Stimulated activated CD4-positive, alpha-beta T cell treated with anti-CD3 and anti-CD28 coated beads, Interleukin-15, amount 100 ng/mL, for 24 hours (primary cell): Measurements from ENCODE around the gene AOAH.
A peak's percentile ranks its signal among the peaks of the same experiment; 100 is the strongest.

Experiments used
- DNase-seq: peaks from one replicate; pipeline ENCODE4 v3.0.0-alpha.2; 2020

AOAH gene

DNA sequence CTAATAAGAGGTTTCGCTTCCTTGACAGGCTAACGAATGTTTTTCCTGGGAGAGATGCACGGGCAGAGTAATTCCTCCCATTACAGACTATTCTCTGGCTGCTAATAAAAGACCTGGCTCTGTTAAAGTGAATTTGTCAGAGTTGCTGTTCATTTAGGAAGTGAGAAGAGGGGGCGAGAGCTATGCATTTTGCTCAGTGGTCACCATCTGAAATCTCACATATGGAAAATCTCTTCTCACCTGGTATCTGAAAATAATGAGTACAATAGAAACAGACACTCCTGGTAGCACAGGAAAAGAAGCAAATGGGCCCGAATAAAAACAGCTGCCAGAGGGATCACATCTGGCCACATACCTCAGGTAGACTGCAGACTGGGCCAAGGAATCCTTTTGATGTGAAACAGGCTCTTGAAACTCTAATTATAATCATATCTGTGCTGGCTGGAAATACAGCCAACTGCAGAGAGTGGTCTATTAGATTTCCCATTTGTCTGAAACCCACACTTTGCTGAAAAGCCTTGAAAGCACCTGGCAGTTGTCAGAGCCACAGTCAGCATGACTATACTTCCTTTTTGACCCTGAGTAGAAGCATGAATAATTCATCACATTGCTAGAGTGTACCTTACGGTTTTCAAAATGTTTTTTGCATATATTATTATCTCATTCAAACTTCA is 33.6 kb downstream of the AOAH start:
- DNase-seq, result peak; percentile 21

DNA sequence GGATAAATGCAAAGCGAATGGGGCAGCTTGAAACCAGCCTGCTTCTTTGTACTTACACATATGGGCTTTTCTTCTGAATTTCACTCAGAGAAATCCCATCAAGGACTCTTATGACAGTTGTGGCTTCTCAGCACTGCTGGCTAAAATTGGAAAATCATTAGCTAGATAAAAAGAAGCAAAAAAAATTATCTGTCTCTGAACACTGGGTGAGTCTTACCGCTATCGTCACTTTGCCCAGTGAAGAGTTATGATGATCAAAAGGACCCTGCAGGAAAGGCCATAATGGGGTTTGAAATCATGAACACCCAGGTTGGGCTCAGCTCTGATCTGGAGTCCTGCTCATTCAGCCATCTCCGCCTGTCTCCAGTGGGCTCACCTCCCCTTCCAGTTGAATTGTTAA is 34.3 kb downstream of the AOAH start:
- no peak for DNase-seq

DNA sequence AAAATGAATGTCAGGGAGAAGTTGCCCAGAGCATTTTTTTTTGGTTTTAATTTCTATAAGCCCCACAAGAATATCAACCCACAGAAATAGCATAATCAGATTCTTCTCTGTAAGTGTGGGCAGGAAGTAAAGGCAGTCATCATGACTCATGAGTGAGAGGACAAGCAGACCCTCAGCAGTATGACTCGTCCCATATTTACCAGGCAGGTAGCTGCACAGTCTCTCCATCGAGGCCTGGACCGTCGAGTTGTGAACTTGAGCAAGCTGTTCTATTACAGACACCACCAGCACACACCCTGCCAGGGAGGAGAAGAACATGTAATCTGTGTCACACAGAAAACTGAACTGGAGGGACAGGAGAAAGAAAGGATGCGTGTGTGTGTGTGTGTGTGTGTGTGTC is 37.8 kb downstream of the AOAH start:
- peak; percentile 73 for DNase-seq

DNA sequence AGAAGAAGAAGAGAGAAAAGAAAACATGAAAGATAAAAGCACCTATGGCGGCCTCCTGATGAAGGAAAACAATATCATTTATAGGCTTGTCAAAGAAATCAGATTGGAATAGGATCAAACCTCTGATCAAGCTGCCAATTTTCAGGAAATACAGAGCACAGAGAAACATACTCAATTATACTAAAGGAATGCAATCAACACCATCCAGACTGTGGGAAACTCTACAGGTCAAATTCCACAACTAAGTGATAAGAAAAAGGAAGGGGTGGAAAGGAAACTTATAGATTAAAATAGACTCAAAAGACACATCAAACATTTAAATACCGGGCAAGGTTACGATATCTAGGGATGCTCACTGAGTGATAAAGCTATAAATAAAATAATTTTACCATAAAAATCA is 39.3 kb downstream of the AOAH start:
- DNase-seq, result no peak

DNA sequence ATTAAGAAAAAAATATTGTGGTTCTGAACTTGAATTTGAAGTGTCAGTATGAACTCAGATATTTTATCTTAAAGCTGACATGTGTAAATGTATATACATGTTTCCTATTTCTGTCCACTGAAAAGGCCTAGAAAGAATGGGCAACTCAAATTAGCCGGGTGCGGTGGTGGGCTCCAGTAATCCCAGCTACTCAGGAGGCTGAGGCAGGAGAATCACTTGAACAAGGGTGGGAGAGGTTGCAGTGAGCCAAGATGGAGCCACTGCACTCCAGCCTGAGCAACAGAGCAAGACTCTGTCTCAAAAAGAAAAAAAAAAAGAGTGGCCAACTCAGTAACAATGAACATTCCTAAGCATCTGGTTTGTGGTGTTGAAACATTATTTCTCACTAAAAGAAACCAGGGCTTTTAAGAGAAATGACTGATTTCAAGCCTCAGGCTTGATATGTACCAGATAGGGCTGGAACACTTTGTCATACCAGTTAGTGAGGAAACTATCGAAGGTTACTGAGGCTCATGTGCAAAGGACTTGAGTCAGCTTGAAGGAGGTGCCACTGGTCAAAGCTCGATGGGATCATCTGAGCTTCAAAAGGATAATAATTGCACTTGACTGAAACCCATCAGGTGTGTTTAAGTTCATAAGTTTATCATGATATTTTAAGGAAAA is 40.5 kb downstream of the AOAH start:
- DNase-seq, result no peak

DNA sequence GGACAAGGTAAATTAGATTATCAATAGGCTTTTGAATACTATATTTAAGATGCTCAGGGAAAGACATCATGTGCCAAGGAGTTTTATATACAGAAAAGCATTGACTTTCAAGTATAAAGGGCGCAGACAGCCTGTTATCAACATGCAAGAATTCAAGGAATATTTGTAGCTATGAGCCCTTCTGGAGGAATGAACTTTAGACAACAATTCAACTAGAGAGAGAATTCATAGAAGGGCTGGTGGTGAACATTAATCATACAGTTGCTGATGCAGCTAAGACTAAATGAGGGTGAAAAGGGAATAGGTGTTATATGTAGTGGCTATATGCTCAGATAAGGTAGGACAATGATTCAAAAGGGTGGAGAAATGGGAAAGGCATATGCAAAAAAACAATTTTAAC is 41.2 kb downstream of the AOAH start:
- no peak for DNase-seq

DNA sequence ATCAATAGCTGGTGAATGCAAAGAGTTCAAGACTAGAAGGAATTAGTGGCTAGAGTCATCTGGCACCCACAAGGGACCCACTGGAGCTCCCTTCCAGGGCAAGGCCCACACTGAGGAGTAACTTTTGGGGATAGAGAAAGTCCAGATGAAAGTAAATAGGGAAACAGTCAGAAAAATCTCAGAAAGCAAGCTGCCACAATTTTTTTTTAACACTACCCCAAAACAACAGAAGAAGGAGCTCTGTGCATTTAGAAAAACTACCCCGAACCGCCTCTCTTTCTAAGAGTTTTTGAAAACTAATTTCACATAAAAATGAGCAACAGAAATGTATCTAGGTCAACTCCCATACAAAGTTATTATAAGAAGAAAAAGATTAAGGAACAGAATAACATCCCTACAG is 42.2 kb downstream of the AOAH start:
- DNase-seq, result no peak

DNA sequence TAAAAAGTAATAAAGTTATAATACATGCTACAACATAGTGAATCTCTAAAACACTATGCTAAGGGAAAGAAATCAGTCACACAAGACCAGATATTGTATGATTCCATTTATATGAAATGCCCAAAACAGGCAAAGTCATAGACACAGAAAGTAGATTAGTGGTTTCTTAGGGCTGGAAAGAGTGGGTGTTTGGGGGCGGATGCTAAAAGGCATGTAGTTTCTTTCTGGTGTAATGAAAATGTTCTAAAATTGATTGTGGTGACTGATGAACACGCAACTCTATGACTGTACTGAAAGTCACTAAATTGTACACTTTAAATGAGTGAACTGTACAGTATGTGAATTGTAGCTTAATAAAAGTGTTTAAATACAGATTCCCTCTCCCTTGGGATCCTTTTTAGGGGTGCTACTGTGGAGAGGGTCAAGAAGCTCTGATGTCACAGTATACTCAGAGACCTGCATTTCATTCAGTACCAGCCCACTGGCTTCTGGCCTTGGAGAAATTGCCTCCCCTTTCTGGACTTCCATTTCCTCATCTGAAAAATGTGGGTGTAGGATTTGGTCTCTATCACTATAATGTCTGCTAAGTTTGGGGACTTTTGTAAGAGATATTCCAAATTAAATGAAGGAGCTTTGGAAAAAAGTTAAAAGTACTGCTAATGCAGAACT is 46.4 kb downstream of the AOAH start:
- DNase-seq, result peak; percentile 85

DNA sequence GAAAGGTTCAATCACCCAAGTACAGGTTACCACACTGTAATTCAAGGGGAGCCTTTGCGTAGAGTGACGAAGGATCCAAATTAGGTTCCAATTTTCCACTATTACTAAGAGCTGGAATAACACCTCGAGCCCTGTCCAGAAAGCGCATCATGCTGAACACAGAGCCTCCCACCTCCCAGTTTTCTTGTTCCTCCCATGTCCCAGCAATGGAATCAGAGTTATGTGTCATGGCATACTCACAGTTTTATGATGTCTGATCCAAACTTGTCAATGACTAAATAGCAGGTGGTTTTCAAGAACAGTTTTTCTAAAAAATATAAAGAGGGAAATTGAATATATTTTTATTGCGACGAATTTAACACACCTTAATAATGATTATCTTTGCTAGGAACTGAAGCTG is 50.6 kb downstream of the AOAH start:
- no peak for DNase-seq

DNA sequence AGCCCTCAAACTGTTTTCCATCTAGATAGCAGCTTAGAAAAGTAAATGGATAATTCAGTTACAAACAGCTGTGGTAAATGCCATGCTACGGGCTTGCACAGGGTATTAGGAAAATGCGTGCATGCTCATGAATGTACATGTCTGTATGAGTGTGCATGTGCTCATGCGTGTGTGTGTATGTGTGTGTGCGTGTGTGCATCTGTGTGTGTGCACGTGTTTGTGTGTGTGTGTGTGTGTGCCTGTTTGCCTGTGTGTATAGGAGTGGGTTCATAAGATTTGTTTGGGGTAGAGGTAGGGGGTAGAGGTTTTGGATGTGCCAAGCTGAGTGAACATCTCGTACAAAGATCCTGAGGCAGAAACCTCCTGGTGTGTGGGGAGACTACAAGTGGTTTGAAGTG is 52.9 kb downstream of the AOAH start:
- no peak for DNase-seq

DNA sequence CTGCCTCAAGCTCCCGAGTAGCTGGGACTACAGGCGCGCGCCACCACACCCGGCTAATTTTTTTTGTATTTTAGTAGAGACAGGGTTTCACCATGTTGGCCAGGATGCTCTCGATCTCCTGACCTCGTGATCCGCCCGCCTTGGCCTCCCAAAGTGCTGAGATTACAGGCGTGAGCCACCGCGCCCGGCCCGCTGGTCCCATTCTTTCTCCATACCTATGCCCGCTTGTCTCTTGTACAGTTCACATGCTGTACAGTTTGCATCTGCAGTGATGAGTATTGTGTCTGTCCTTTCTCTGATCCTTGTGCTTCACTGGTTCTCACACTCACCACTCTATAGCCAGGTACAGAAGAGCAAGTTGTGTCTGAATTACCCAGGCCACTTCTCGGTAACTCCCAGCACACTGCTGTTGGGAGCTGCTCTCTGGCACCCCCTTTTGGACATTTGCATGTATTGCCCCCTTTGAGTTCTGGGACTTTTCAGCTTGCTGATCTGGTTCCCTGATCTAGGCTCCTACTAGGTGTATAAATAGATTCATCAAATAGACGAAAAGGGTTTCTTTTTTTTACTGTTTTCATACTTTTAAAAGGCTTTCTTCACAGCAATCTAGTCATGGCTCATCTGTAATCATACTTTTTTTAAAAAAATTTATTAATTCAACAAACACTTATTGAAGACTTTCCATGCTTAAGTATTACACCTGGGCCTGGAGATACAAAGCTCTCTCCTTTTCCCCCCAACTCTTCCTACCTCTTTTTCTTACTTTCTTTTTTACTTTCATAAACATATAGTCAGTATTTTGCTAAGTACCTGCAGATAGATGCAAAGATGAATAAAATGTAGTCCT is 53.5 kb downstream of the AOAH start:
- peak; percentile 75 for DNase-seq

DNA sequence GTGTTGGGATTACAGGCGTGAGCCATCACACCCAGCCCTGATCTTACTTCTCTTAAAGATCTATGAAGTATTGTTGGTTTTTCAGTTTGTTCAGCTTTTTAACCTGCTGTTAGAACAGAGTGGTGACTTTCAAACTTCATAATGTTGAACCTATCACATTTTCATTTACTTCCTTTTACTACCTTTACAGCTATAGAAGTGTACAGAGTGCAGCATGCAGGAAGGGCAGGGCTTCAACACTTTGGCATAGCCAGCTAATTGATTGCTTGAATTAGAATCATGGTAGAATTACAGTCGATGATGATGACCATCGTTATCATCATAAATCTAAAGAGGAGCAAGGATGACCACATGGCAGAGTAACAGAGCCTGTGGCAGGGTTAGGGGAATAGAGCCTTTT is 55.5 kb downstream of the AOAH start:
- DNase-seq, result no peak

DNA sequence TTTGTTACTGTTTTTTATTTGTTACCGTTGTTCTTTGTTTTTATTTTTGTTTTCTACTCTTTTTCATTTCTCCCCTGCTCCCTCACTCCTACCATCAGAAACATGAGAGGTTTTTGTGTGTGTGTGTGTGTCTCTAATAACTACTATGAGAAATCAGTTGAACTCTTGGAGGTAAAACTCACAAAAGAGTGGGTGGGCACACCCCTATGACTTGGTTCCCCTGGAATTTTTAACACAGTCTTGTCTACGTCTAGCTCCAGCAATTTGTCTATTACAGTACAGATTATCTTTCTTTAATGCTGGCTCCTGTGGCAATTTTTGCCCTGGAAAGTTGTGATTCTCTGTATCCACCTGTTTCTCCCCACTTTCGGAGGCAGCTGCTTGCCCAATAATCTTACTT is 56.2 kb downstream of the AOAH start:
- DNase-seq, result no peak

DNA sequence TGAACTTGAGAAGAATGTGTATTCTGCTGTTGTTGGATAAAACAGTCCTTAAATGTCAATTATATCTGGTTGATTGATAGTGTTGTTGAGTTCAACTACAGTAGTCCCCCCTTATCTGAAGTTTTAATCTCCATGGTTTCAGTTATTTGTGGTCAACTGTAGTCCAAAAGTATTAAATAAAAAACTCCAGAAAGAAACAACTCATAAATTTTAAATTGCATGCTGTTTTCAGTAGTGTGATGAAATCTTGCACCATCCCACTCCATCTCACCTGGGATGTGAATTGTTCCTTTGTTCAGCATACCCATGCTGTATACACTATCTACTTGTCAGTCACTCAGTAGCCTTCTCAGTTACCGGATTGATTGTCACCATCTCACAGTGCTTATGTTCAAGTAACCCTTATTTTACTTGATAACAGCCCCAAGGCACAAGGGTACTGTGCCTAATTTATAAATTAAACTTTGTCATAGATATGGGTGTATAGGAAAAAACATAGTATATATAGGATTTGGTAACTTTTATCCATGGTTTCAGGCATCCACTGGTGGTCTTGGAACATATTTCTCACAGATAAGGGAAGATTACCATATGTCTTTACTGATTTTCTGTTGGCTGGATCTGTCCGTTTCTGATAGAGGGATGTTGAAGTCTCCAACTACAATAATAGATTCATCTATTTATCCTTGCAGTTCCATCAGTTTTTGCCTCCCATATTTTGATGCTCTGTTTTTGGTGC is 57.1 kb downstream of the AOAH start:
- no peak for DNase-seq

DNA sequence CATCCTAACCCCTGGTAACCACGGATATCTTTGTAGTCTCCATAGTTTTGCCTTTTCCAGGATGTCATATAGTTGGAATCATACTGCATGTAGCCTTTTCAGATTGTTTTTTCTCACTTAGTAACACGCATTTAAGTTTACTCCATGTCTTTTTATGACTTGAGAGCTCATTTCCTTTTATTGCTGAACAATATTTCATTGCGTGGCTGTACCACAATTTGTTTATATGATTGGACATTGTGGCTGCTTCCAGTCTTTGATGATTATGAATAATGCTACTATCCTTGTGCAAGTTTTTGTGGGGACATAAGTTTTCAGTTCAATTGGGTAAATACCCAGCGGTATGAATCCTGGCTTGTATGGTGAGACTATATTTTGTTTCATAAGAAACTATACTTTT is 60.8 kb downstream of the AOAH start:
- DNase-seq, result no peak

DNA sequence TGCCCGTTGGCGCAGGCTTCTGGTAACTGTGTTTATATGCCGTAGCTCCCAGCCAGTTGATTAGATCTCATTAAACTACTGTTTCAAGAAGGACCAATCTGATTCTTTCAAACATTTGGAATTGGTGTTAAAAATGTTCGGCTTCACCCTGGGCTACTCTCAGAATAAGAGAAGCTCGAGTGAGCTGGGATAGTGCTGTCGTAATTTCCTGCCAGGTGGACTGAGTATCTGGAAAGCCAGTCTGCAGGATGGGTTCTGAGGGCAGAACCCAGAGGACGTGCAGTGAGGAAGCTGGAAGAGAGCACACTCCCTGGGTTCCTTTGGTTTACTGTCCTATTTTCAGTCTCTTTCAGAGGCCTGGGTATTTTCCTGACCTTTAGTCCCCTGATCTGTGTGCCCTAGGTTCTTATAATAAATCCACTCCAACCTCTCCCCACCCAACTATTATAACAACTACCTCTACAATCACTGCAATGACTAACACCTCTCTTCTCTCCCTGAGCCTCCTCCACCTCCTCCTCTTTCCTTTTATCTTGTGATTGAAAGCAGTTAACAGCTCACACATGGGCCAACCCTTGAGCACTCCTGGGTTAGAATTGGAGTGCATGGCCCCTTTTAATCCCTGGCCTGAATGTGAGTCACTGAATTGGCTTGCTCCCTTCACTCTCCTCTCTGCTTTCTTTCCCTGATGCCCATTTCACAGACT is 63.0 kb downstream of the AOAH start:
- DNase-seq, result no peak

DNA sequence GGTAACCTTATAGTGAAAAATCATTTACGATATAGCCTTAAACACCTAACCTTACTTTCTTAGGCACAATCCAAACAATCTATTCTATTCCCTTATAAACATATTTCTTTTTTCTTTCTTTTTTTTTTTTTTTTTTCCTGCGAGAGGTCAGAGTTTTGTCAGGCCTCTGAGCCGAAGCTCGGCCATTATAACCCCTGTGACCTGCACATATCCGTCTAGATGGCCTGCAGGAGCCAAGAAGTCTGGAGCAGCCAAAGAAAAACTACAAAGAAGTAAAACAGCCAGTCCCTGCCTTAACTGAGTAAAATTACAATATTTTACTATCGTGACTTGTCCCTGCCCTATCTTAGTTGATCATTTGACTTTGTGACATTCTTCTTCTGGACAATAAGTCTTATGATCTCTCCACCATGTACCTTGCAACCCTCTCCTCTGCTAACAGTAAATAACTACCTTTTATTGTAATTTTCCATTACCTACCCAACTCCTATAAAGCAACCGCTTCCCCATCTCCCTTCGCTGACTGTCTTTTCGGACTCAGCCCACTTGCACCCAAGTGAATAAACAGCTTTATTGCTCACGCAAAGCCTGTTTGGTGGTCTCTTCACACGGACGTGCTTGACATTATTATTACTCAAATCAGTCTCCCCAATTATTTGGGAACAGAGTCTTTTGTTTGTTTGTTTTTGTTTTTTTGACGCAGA is 64.5 kb downstream of the AOAH start:
- no peak for DNase-seq

DNA sequence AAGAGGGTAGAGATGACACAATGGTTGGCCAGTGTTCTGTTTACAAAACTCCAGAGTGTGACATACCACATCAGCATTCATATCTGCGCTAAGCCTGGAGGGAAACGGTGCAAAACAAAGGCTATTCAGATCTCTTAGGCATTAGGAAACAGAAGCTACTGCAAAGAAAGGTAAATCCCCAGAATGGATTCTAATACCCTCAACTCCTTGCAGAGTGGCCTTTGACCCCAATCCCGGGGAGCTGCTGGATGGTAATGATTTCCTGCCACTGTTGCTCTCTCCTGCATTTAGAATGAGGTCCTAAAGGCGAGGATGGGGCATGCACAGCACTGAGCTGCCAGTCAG is 65.2 kb downstream of the AOAH start:
- no peak for DNase-seq

DNA sequence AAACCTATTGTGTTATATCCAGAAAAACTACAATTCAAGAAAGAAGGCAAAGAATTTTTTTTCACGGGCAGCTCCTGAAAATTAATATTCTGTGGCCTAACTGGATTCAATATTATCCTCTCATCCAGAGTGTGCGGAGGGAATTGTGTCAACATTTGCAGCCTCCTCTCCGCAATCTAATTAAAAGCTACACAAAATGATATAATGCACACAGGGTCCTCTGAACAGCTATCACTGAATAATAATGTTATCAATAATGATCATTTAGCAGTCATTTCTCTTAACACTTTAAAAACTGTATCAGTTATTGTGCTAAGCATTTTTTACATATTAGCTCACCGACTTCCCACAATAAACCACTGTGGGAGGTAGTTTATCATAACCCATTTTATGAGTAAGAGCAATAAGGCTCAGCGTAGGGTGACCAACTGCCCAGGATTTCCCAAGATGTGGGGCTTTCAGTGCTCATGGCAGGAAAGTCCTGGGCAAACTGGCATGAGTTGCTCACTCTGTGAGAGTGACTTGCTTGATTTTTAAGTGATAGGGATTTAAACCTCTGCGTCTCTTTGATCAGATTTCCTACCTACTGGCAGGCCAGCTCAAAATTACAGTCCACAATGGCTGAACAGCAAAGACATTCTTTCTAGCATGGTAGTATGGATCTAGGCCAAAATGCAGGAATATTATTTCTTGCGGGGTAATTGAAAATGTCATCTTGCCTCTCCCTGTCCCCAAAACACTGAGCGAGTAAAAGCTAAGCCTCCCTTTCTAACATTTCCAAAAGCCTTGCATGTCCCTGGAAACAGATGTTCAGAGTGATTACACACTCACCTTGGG is 65.7 kb downstream of the AOAH start:
- no peak for DNase-seq

DNA sequence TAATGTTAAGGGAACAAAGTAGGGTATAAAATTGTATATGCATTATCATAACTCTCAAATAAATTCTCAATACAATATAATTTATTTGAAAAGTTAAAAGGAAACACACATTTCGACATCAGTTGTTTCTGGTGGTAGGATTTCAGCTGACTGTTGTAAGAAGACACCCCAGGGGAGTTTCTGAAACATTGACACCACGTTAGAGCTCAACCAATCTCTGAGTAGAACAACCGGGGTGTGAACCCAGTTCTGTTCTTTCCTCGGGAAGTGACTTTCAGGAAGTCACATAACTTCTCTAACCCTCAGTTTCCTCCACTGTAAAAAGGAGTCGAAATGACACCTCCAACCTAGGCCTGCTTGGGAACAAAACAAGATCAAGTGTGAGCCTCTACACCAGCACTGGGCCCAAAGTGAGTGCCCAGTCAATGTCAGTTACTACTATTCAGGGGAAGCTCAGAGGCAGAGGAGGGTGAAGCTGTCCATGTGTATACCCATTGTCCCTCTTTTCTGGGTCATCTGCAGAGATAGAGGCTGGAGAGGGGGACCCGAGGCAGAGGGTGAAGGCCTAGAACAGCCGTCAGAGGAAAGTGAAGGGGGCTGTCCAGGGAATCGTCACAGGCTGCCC is 67.1 kb downstream of the AOAH start:
- DNase-seq, result no peak
